ENCODE data around the gene RHCG. TPM values are rescaled to one million over a fixed set of nuclear protein-coding genes. Genes with fewer than 3 reads are reported as not detected.

Gene RHCG
- total and polyA plus RNA-seq, 2 donors (not counting 1 experiment from before 2014, with no cell fraction given), result under 0.01 TPM; not detected in 1

GRCh38 chr15:89506026-89506686 is 9.8 kb upstream of the RHCG start:
- Histone ChIP-seq H2AFZ (ENCODE audit: low read length) (no peak overlapping the region), H3K4me2 (ENCODE audit: extremely low read depth, insufficient read depth, low read length) (no peak overlapping the region), H3K4me1 (ENCODE audit: control insufficient read depth, extremely low read depth, insufficient read depth, low read length) (no peaks in the 10 kb centered on the region), H3K9ac (ENCODE audit: insufficient read depth, low read length) (no peak overlapping the region), H3K36me3 (ENCODE audit: control insufficient read depth, insufficient read depth, low read length) (no peaks in the 10 kb centered on the region), H3K9me3 (ENCODE audit: control insufficient read depth, insufficient read depth, low read depth, low read length) (no peaks in the 10 kb centered on the region), H4K20me1 (ENCODE audit: control insufficient read depth, extremely low read depth, insufficient read depth, low read length) (no peaks in the 10 kb centered on the region), H3K4me3 (replicated peaks in 1 of 4; ENCODE audit: control extremely low read depth in 1 of 4, insufficient read depth in 1 of 4, low read depth in 3 of 4, low read length in 4 of 4) (no peak overlapping the region), H3K79me2 (ENCODE audit: control insufficient read depth, insufficient read depth, low read length) (no peaks in the 10 kb centered on the region), H3K27ac (ENCODE audit: insufficient read depth, low read length) (no peak overlapping the region), H3K27me3 (ENCODE audit: control insufficient read depth, insufficient read depth, low read length) (peaks cover 5% of the 10 kb centered on the region)
- no peak for TF ChIP-seq EZH2 (IDR thresholded peaks at IDR 0.05; ENCODE audit: low read length, missing control alignments)
- no peak for TF ChIP-seq CTCF (conservative IDR thresholded peaks at IDR 0.05 in 1 of 2, IDR thresholded peaks at IDR 0.05 in 1 of 2; ENCODE audit: low read depth in 1 of 2, low read length in 2 of 2)
- DNase-seq (ENCODE audit: low read depth in 2 of 2), result no peak

- peaks cover 5% of the 10 kb centered on the region for H3K27me3 ChIP-seq (ENCODE audit: control insufficient read depth, insufficient read depth, low read length)
- no peak overlapping the region for H3K4me2 ChIP-seq (ENCODE audit: extremely low read depth, insufficient read depth, low read length)
- H3K36me3 ChIP-seq (ENCODE audit: control insufficient read depth, insufficient read depth, low read length), result no peaks in the 10 kb centered on the region
- no peaks in the 10 kb centered on the region for H4K20me1 ChIP-seq (ENCODE audit: control insufficient read depth, extremely low read depth, insufficient read depth, low read length)
- no peak overlapping the region for H3K9ac ChIP-seq (ENCODE audit: insufficient read depth, low read length)
- H3K79me2 ChIP-seq (ENCODE audit: control insufficient read depth, insufficient read depth, low read length), result no peaks in the 10 kb centered on the region
- no peak overlapping the region for H2AFZ ChIP-seq (ENCODE audit: low read length)
- DNase-seq (ENCODE audit: low read depth in 2 of 2), result no peak
- H3K27ac ChIP-seq (ENCODE audit: insufficient read depth, low read length), result no peak overlapping the region
- no peaks in the 10 kb centered on the region for H3K4me1 ChIP-seq (ENCODE audit: control insufficient read depth, extremely low read depth, insufficient read depth, low read length)
- no peaks in the 10 kb centered on the region for H3K9me3 ChIP-seq (ENCODE audit: control insufficient read depth, insufficient read depth, low read depth, low read length)
- H3K4me3 ChIP-seq (replicated peaks in 1 of 4; ENCODE audit: control extremely low read depth in 1 of 4, insufficient read depth in 1 of 4, low read depth in 3 of 4, low read length in 4 of 4), result no peak overlapping the region
- no peak for TF ChIP-seq EZH2 (IDR thresholded peaks at IDR 0.05; ENCODE audit: low read length, missing control alignments)
- TF ChIP-seq CTCF (conservative IDR thresholded peaks at IDR 0.05 in 1 of 2, IDR thresholded peaks at IDR 0.05 in 1 of 2; ENCODE audit: low read depth in 1 of 2, low read length in 2 of 2), result no peak
Observed at GRCh38 chr15:89504166-89504565, 7.8 kb upstream of the RHCG start.

- Histone ChIP-seq H4K20me1 (ENCODE audit: control insufficient read depth, extremely low read depth, insufficient read depth, low read length) (no peaks in the 10 kb centered on the region), H3K4me2 (ENCODE audit: extremely low read depth, insufficient read depth, low read length) (no peak overlapping the region), H2AFZ (ENCODE audit: low read length) (no peak overlapping the region), H3K9ac (ENCODE audit: insufficient read depth, low read length) (no peak overlapping the region), H3K9me3 (ENCODE audit: control insufficient read depth, insufficient read depth, low read depth, low read length) (no peaks in the 10 kb centered on the region), H3K4me1 (ENCODE audit: control insufficient read depth, extremely low read depth, insufficient read depth, low read length) (peaks cover 2% of the 10 kb centered on the region), H3K36me3 (ENCODE audit: control insufficient read depth, insufficient read depth, low read length) (no peaks in the 10 kb centered on the region), H3K27me3 (ENCODE audit: control insufficient read depth, insufficient read depth, low read length) (peaks cover 5% of the 10 kb centered on the region), H3K4me3 (replicated peaks in 1 of 4; ENCODE audit: control extremely low read depth in 1 of 4, insufficient read depth in 1 of 4, low read depth in 3 of 4, low read length in 4 of 4) (no peak overlapping the region), H3K27ac (ENCODE audit: insufficient read depth, low read length) (no peak overlapping the region), H3K79me2 (ENCODE audit: control insufficient read depth, insufficient read depth, low read length) (no peaks in the 10 kb centered on the region)
- TF ChIP-seq CTCF (conservative IDR thresholded peaks at IDR 0.05 in 1 of 2, IDR thresholded peaks at IDR 0.05 in 1 of 2; ENCODE audit: low read depth in 1 of 2, low read length in 2 of 2), result no peak
- TF ChIP-seq EZH2 (IDR thresholded peaks at IDR 0.05; ENCODE audit: low read length, missing control alignments), result no peak
- no peak for DNase-seq (ENCODE audit: low read depth in 2 of 2)
Observed at GRCh38 chr15:89502867-89503595, 6.6 kb upstream of the RHCG start.
